Left ventricle myocardium superior (tissue), 1 donor: ENCODE data around the gene MED8. TPM values are rescaled to one million over a fixed set of nuclear protein-coding genes. Genes with fewer than 3 reads are reported as not detected.
A peak's percentile ranks its signal among the peaks of the same experiment; 100 is the strongest.
"Not testable (repeated sequence)": the region's sequence is repeated elsewhere in the genome, so short reads cannot be mapped to it uniquely, and the experiment has no call there.

ENCODE experiments used
- ATAC-seq: fragments of 200-7000 bp; cut with Tn5 transposase; one replicate; pipeline ENCODE4 v1.9.1; 2020; ENCODE audit warnings: mild to moderate bottlenecking, moderate library complexity
- DNase-seq: peaks from one replicate; pipeline ENCODE4 v3.0.0-alpha.2; 2020
- intact Hi-C: fragments of 100-400 bp; cut with micrococcal nuclease; formaldehyde crosslinking; loops from one replicate; pipeline ENCODE4 v1.11.0; 2022
- total RNA-seq: library from RNA; stranded (reverse); fragmentation: NEBNext Ultra II Directional; extraction: Animal tissue kit (Norgen Biotek cat#: 25700); gene quantifications from one replicate; pipeline ENCODE4 v1.2.1, GENCODE V29; 2021
- donor health status: DM: no; HTN: yes; CAD: no; lungs with severe emphysema.

Gene MED8
- total RNA-seq, 1 donor from 2014 or later: 16.0 TPM

GRCh38 chr1:43422995-43423671 lies 33.5 kb upstream of the MED8 start:
- DNase-seq (no peak), ATAC-seq (no peak)
- intact Hi-C loops: no loop called here

- intact Hi-C loops: no loop called here
- no peak for DNase-seq
- ATAC-seq: no peak
Measured at GRCh38 chr1:43421976-43422750, 32.6 kb upstream of the MED8 start.

GRCh38 chr1:43421396-43421795 lies 31.8 kb upstream of the MED8 start:
- DNase-seq (no peak), ATAC-seq (no peak)
- intact Hi-C loops: no loop called here

- intact Hi-C loops: no loop called here
- no peak for DNase-seq
Measured at GRCh38 chr1:43420874-43421273, 31.3 kb upstream of the MED8 start.

GRCh38 chr1:43419627-43420425 lies 30.2 kb upstream of the MED8 start:
- DNase-seq: no peak
- intact Hi-C loops: loop anchor here (10.0 kb wide), 1 partner anchor 195 kb away; no protein-coding TSS in a partner anchor
- ATAC-seq: no peak

More at GRCh38 chr1:43420874-43421273, 31.3 kb upstream of the MED8 start:
- ATAC-seq: no peak

- intact Hi-C loops: loop anchor here (10.0 kb wide), 1 partner anchor 194 kb away; no protein-coding TSS in a partner anchor
- ATAC-seq: no peak
Measured at GRCh38 chr1:43418858-43419257, 29.3 kb upstream of the MED8 start.

GRCh38 chr1:43415901-43416300 lies 26.3 kb upstream of the MED8 start:
- ATAC-seq: peak; percentile 15
- intact Hi-C loops: loop anchor here (10.0 kb wide), 1 partner anchor 191 kb away; no protein-coding TSS in a partner anchor
- DNase-seq: no peak

More at GRCh38 chr1:43418858-43419257, 29.3 kb upstream of the MED8 start:
- no peak for DNase-seq

GRCh38 chr1:43414634-43415223 lies 25.1 kb upstream of the MED8 start:
- intact Hi-C loops: loop anchor here (10.0 kb wide), 1 partner anchor 190 kb away; no protein-coding TSS in a partner anchor
- ATAC-seq: peak; percentile 84
- DNase-seq: peak; percentile 44

GRCh38 chr1:43413426-43413825 lies 23.8 kb upstream of the MED8 start:
- not testable (repeated sequence) for ATAC-seq, DNase-seq
- intact Hi-C loops: loop anchor here (10.0 kb wide), 1 partner anchor 189 kb away; no protein-coding TSS in a partner anchor

- no peak for ATAC-seq
- intact Hi-C loops: loop anchor here (10.0 kb wide), 1 partner anchor 186 kb away; no protein-coding TSS in a partner anchor
- no peak for DNase-seq
Measured at GRCh38 chr1:43410571-43410970, 21.0 kb upstream of the MED8 start.

- ATAC-seq: no peak
- intact Hi-C loops: no loop called here
- DNase-seq: no peak
Measured at GRCh38 chr1:43405876-43406234, 16.3 kb upstream of the MED8 start.

GRCh38 chr1:43405219-43405875 lies 15.7 kb upstream of the MED8 start:
- ATAC-seq (peak; percentile 67), DNase-seq (no peak)
- intact Hi-C loops: no loop called here

GRCh38 chr1:43404353-43404752 lies 14.8 kb upstream of the MED8 start:
- DNase-seq (no peak), ATAC-seq (no peak)
- intact Hi-C loops: no loop called here

- DNase-seq: no peak
- intact Hi-C loops: no loop called here
- ATAC-seq: no peak
Measured at GRCh38 chr1:43402089-43402865, 12.7 kb upstream of the MED8 start.

GRCh38 chr1:43400441-43400840 lies 10.8 kb upstream of the MED8 start:
- ATAC-seq, intact Hi-C loops, DNase-seq: not testable (repeated sequence)

GRCh38 chr1:43398227-43398626 lies 8.6 kb upstream of the MED8 start:
- ATAC-seq (no peak), DNase-seq (no peak)
- intact Hi-C loops: no loop called here

GRCh38 chr1:43396059-43396458 lies 6.5 kb upstream of the MED8 start:
- no peak for DNase-seq
- intact Hi-C loops: no loop called here
- ATAC-seq: no peak

- ATAC-seq (no peak), DNase-seq (no peak)
- intact Hi-C loops: no loop called here
Measured at GRCh38 chr1:43395523-43395922, 5.9 kb upstream of the MED8 start.
